ENCODE data around the gene ADISSP. TPM values are rescaled to one million over a fixed set of nuclear protein-coding genes. Genes with fewer than 3 reads are reported as not detected.
A peak's percentile ranks its signal among the peaks of the same experiment; 100 is the strongest.

The ADISSP gene
- total and polyA plus RNA-seq, 2 of the 13 experiments (the other 11 are each of a cell fraction or from before 2014, with no cell fraction given) = 38.3 to 90.6 TPM

- no peak for TF ChIP-seq JDP2 (CRISPR knock-in tag; IDR thresholded peaks at IDR 0.05; ENCODE audit: borderline replicate concordance)
- peak; percentile 17; the same call in 1 of the 2 replicates for TF ChIP-seq ZNF292 (CRISPR knock-in tag; IDR thresholded peaks at IDR 0.05; ENCODE audit: borderline replicate concordance, low read depth)
- peak; percentile 46; the same call in 1 of the 2 replicates for TF ChIP-seq ZBTB39 (CRISPR knock-in tag; IDR thresholded peaks at IDR 0.05)
- TF ChIP-seq ZSCAN22 (CRISPR knock-in tag; IDR thresholded peaks at IDR 0.05) = 0 out of 2 replicates have a peak, but pooled peaks have one; percentile 20
- peak; percentile 42 for TF ChIP-seq HOXD1 (CRISPR knock-in tag; IDR thresholded peaks at IDR 0.05)
- no peak for TF ChIP-seq MAX (IDR thresholded peaks at IDR 0.05)
- peak; percentile 34; the same call in 1 of the 2 replicates for TF ChIP-seq ZNF614 (CRISPR knock-in tag; IDR thresholded peaks at IDR 0.05; ENCODE audit: borderline replicate concordance)
- no peak for TF ChIP-seq TRIM22 (IDR thresholded peaks at IDR 0.05)
- 0 out of 2 replicates have a peak, but pooled peaks have one; percentile 44 for TF ChIP-seq SALL1 (CRISPR knock-in tag; IDR thresholded peaks at IDR 0.05)
- TF ChIP-seq ZNF350 (CRISPR knock-in tag; IDR thresholded peaks at IDR 0.05; ENCODE audit: borderline replicate concordance, low read depth) = no peak; the same call in 1 of the 2 replicates
- TF ChIP-seq SIX4 (CRISPR knock-in tag; IDR thresholded peaks at IDR 0.05) = no peak
- no peak for TF ChIP-seq NFAT5 (CRISPR knock-in tag; IDR thresholded peaks at IDR 0.05)
- peak; percentile 22; the same call in 1 of the 2 replicates for TF ChIP-seq KDM2A (CRISPR knock-in tag; IDR thresholded peaks at IDR 0.05; ENCODE audit: borderline replicate concordance, low read depth)
- peak; percentile 51; the same call in 1 of the 2 replicates for TF ChIP-seq ZNF501 (CRISPR knock-in tag; IDR thresholded peaks at IDR 0.05)
- peak; percentile 69; the same call in 1 of the 2 replicates for TF ChIP-seq ZNF484 (CRISPR knock-in tag; IDR thresholded peaks at IDR 0.05; ENCODE audit: borderline replicate concordance, low read depth)
- 0 out of 2 replicates have a peak, but pooled peaks have one; percentile 1 for TF ChIP-seq ZKSCAN8 (CRISPR knock-in tag; IDR thresholded peaks at IDR 0.05; ENCODE audit: borderline replicate concordance)
- TF ChIP-seq ZNF543 (CRISPR knock-in tag; IDR thresholded peaks at IDR 0.05) = no peak
- peak; percentile 90; the same call in 1 of the 2 replicates for TF ChIP-seq ZNF576 (CRISPR knock-in tag; IDR thresholded peaks at IDR 0.05)
These were observed 983 bp upstream of the ADISSP start (continued) for GRCh38 chr20:3768342-3769130.

Data from HepG2 (cell line).